ENCODE data around the gene OR2V2. TPM values are rescaled to one million over a fixed set of nuclear protein-coding genes. Genes with fewer than 3 reads are reported as not detected.

OR2V2 gene
- total RNA-seq, 4 donors from 2014 or later: 0.08 TPM; not detected in 3

DNA sequence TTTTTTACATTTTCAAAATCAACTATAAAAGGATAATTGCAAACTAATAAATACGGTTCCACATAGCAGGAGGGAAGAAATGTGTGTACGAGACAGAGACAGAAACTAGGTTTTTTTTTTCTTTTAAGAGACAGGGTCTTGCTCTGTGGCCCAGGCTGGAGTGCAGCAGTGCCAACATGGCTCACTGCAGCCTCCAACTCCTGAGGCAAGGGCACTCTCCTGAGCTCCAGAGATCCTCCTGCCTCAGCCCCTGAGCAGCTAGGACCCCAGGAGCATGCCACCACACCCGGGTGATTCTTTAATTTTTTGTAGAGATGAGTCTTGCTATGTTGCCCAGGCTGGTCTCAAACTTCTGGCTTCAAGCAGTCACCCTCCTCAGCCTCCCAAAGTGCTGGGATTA is 14.3 kb upstream of the OR2V2 start:
- no peak for ATAC-seq
- 67 to 83% methylated on average over 2 to 3 of the region's 3 CpGs for WGBS, 2 donors (ENCODE audit: low coverage in 1 of 2)
- TF ChIP-seq POLR2AphosphoS5 (IDR thresholded peaks at IDR 0.05): no peak
- TF ChIP-seq POLR2A (IDR thresholded peaks at IDR 0.05): no peak
- TF ChIP-seq, protein P1, sequence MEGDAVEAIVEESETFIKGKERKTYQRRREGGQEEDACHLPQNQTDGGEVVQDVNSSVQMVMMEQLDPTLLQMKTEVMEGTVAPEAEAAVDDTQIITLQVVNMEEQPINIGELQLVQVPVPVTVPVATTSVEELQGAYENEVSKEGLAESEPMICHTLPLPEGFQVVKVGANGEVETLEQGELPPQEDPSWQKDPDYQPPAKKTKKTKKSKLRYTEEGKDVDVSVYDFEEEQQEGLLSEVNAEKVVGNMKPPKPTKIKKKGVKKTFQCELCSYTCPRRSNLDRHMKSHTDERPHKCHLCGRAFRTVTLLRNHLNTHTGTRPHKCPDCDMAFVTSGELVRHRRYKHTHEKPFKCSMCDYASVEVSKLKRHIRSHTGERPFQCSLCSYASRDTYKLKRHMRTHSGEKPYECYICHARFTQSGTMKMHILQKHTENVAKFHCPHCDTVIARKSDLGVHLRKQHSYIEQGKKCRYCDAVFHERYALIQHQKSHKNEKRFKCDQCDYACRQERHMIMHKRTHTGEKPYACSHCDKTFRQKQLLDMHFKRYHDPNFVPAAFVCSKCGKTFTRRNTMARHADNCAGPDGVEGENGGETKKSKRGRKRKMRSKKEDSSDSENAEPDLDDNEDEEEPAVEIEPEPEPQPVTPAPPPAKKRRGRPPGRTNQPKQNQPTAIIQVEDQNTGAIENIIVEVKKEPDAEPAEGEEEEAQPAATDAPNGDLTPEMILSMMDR (IDR thresholded peaks at IDR 0.05): no peak
- TF ChIP-seq EP300 (IDR thresholded peaks at IDR 0.05): no peak
- Histone ChIP-seq H3K27me3 (peaks cover 50% of the 10 kb centered on the region), H3K36me3 (no peaks in the 10 kb centered on the region), H3K4me1 (peaks cover 0 to 4% (median 0%) of the 10 kb centered on the region in 3 donors), H3K27ac (no peak overlapping the region), H3K4me3 (no peak overlapping the region), H3K9me3 (peaks cover 0 to 20% (median 0%) of the 10 kb centered on the region in 3 donors)

DNA sequence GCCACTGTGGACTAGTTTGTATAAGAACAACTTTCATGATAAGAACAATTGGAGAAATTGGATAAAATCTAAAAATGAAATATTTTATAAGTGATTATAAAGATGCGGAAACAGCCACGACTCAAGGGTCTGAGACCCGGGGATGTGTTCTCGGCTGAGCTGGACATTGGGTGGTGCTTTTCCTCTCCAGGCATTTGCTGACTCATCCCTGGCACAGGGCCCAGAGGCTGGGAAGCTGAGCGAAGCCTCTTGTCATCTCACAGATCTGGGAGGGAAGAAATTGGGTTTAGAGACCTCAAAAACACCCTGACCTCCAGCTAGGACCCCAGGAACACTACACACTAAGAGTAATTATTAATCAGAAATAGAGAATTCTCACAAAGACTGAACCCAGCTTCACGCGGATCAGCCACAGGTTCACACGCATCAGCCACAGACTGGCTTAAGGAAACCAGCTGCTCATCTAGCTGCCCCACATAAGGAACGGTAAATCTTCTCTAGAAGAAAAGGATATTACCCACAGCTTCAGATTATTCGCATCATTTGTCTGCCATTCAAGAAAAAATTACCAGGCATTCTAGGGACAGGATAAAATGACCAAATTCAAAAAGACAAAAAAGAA is 13.7 kb upstream of the OR2V2 start:
- TF ChIP-seq, protein P1 (IDR thresholded peaks at IDR 0.05): no peak
- no peak for TF ChIP-seq POLR2A (IDR thresholded peaks at IDR 0.05)
- TF ChIP-seq POLR2AphosphoS5 (IDR thresholded peaks at IDR 0.05): no peak
- no peak for TF ChIP-seq EP300 (IDR thresholded peaks at IDR 0.05)
- H3K27ac ChIP-seq: no peak overlapping the region
- WGBS, 2 donors (ENCODE audit: low coverage in 1 of 2): 51 to 69% methylated on average over 6 to 10 of the region's 10 CpGs
- H3K36me3 ChIP-seq: no peaks in the 10 kb centered on the region
- H3K27me3 ChIP-seq: peaks cover 43% of the 10 kb centered on the region
- no peak for ATAC-seq
- peaks cover 0 to 20% (median 0%) of the 10 kb centered on the region in 3 donors for H3K9me3 ChIP-seq
- H3K4me3 ChIP-seq: no peak overlapping the region
- peaks cover 0 to 4% (median 0%) of the 10 kb centered on the region in 3 donors for H3K4me1 ChIP-seq

DNA sequence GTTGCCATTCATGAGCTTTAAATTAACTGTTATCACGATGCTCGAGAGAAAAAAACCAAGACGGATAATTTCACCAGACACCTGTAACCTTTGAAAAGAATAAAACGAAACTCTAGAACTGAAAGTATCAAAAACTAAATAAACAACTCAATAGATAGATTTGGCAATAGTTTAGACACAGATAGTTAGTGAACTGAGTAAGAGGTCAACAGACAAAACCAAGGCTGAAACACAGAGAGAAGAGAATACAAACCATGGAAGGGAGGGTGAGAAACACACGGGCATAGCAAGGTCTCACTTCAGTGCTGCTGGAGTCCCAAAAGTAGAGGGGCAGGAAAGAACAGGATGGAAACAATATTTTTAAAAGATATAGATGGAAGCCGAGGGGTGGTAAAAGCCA is 13.1 kb upstream of the OR2V2 start:
- 61 to 72% methylated on average over 4 to 6 of the region's 6 CpGs for WGBS, 2 donors (ENCODE audit: low coverage in 1 of 2)
- H3K9me3 ChIP-seq: peaks cover 0 to 20% (median 0%) of the 10 kb centered on the region in 3 donors

DNA sequence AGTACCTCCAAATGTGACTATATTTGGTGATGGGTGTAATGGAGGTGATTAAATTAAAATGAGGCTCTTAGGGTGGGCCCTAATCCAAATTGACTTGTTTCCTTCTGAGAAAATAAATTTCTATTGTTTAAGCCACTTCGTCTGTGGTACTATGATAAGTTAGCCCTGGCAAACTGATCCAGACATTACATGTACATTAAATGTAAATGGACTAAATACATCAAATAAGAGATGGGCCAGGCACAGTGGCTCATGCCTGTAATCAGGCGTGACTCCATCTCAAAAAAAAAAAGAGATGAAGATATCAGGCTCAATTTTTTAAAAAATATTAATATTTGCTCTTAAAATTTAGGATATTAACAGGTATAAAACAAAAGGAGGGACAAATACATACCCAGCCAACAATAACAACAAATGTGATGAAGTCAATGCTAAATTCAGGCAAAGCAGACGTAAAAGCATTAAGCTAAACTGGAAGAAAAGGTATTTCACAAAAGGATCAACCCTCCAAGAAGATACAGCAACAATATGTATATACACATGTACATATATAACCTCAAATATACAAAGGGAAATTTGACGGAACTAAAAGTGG is 10.9 kb upstream of the OR2V2 start:
- Histone ChIP-seq H3K4me1 (peaks cover 0 to 4% (median 0%) of the 10 kb centered on the region in 3 donors), H3K36me3 (no peaks in the 10 kb centered on the region), H3K27me3 (peaks cover 21% of the 10 kb centered on the region), H3K4me3 (no peak overlapping the region), H3K27ac (no peak overlapping the region), H3K9me3 (peaks cover 0 to 20% (median 0%) of the 10 kb centered on the region in 3 donors)
- WGBS, 2 donors (ENCODE audit: low coverage in 1 of 2): 75 to 86% methylated on average over 4 of the region's 4 CpGs
- ATAC-seq: no peak
- TF ChIP-seq, protein P1 (IDR thresholded peaks at IDR 0.05): no peak
- TF ChIP-seq POLR2AphosphoS5 (IDR thresholded peaks at IDR 0.05) (no peak), POLR2A (IDR thresholded peaks at IDR 0.05) (no peak), EP300 (IDR thresholded peaks at IDR 0.05) (no peak)

More for the DNA sequence above, 13.1 kb upstream of the OR2V2 start:
- Histone ChIP-seq H3K27ac (no peak overlapping the region), H3K36me3 (no peaks in the 10 kb centered on the region), H3K4me1 (peaks cover 0 to 4% (median 0%) of the 10 kb centered on the region in 3 donors), H3K27me3 (peaks cover 38% of the 10 kb centered on the region), H3K4me3 (no peak overlapping the region)
- ATAC-seq: no peak
- TF ChIP-seq, protein P1 (IDR thresholded peaks at IDR 0.05): no peak
- no peak for TF ChIP-seq POLR2A (IDR thresholded peaks at IDR 0.05)
- no peak for TF ChIP-seq EP300 (IDR thresholded peaks at IDR 0.05)
- no peak for TF ChIP-seq POLR2AphosphoS5 (IDR thresholded peaks at IDR 0.05)

DNA sequence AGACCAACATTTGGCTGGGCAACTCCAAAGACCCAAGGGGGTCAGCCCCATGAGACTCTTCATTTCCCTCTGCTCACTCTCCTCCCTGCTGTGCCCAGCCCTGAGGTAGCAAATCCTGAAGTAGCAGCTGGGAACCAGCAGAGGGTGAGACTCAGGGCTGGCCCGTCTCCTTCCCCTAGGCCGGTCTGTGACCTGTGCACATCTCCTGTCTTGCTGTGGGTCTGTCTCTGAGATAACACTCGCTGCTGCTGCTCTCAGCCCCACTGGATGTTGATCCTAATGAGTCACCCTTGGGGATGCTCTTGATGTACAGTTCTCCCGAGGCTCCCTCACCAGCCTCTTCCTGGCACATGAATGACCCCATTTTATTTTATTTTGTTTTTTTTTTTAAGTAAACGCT is 9.1 kb upstream of the OR2V2 start:
- peaks cover 0 to 20% (median 0%) of the 10 kb centered on the region in 3 donors for H3K9me3 ChIP-seq
- TF ChIP-seq EP300 (IDR thresholded peaks at IDR 0.05): no peak
- TF ChIP-seq POLR2A (IDR thresholded peaks at IDR 0.05): no peak
- TF ChIP-seq, protein P1 (IDR thresholded peaks at IDR 0.05): no peak
- H3K4me1 ChIP-seq: peaks cover 0 to 4% (median 0%) of the 10 kb centered on the region in 3 donors
- no peak overlapping the region for H3K4me3 ChIP-seq
- H3K27ac ChIP-seq: no peak overlapping the region
- 19 to 52% methylated on average over 4 to 5 of the region's 5 CpGs for WGBS, 2 donors (ENCODE audit: low coverage in 1 of 2)
- no peak for ATAC-seq
- H3K27me3 ChIP-seq: peaks cover 18% of the 10 kb centered on the region
- no peaks in the 10 kb centered on the region for H3K36me3 ChIP-seq

Data from gastroesophageal sphincter (tissue), 4 donors.